CD4-positive, alpha-beta memory T cell (primary cell): Measurements from ENCODE around the gene EIF6. TPM values are rescaled to one million over a fixed set of nuclear protein-coding genes. Genes with fewer than 3 reads are reported as not detected.
A peak's percentile ranks its signal among the peaks of the same experiment; 100 is the strongest.

Experiments used
- CTCF ChIA-PET: fragments of 350-600 bp; sonication (Branson Sonifier 250); formaldehyde crosslinking; loops from one replicate; lab custom pipeline; 2021; ENCODE audit warnings: inconsistent platforms; ENCODE audit not compliant: partially characterized antibody; lab: Charles Lee
- POLR2A ChIA-PET: fragments of 350-600 bp; sonication (Branson Sonifier 250); formaldehyde crosslinking; loops from one replicate; lab custom pipeline; 2021; ENCODE audit not compliant: partially characterized antibody; lab: Charles Lee
- DNase-seq, 5 donors: peaks; one replicate each; pipeline versions ENCODE4 v3.0.0 to v3.0.0-alpha.2; 2020 to 2022; ENCODE audit warnings: mixed read lengths in 1 of 5
- H3K27ac ChIP-seq: one replicate; pipeline ENCODE4 v1.7.0; 2013; ENCODE audit warnings: low read depth, low read length
- H3K27me3 ChIP-seq: 2 replicates; pipeline ENCODE4 v1.7.0; 2013; ENCODE audit warnings: mild to moderate bottlenecking, low read length, moderate library complexity; ENCODE audit not compliant: insufficient read depth
- H3K36me3 ChIP-seq: 2 replicates; pipeline ENCODE4 v1.7.0; 2013; ENCODE audit warnings: mild to moderate bottlenecking, low read length, moderate library complexity; ENCODE audit not compliant: insufficient read depth
- H3K4me1 ChIP-seq: 2 replicates; pipeline ENCODE4 v1.7.0; 2013; ENCODE audit warnings: mild to moderate bottlenecking, low read length, moderate library complexity; ENCODE audit not compliant: insufficient read depth
- H3K4me3 ChIP-seq, 2 donors: one replicate each; pipeline ENCODE4 v1.7.0; 2013; ENCODE audit warnings: low read length in 2 of 2, mild to moderate bottlenecking in 1 of 2
- H3K9me3 ChIP-seq, 2 donors: one replicate each; pipeline ENCODE4 v1.7.0; 2013; ENCODE audit warnings: low read length in 2 of 2, control low read depth in 1 of 2; ENCODE audit not compliant: control insufficient read depth in 1 of 2
- H3K27ac Mint-ChIP-seq, 7 donors: one replicate each; pipeline ENCODE4 v1.8.0; 2020 to 2021; ENCODE audit warnings: mixed read lengths in 7 of 7, mild to moderate bottlenecking in 6 of 7, inconsistent platforms in 3 of 7, moderate library complexity in 3 of 7
- H3K27me3 Mint-ChIP-seq, 2 donors: one replicate each; pipeline ENCODE4 v1.8.0; 2020 to 2021; ENCODE audit warnings: mixed read lengths in 2 of 2
- H3K36me3 Mint-ChIP-seq, 2 donors: one replicate each; pipeline ENCODE4 v1.8.0; 2020 to 2021; ENCODE audit warnings: mixed read lengths in 2 of 2, inconsistent platforms in 1 of 2, mild to moderate bottlenecking in 1 of 2
- H3K4me1 Mint-ChIP-seq, 4 donors: one replicate each; pipeline ENCODE4 v1.8.0; 2020 to 2021; ENCODE audit warnings: mixed read lengths in 4 of 4, mild to moderate bottlenecking in 1 of 4
- H3K4me3 Mint-ChIP-seq, 8 donors: one replicate each; pipeline ENCODE4 v1.8.0; 2020 to 2021; ENCODE audit warnings: mixed read lengths in 8 of 8, mild to moderate bottlenecking in 7 of 8, moderate library complexity in 6 of 8, inconsistent platforms in 3 of 8
- H3K9me3 Mint-ChIP-seq, 8 donors: one replicate each; pipeline ENCODE4 v1.8.0; 2020 to 2021; ENCODE audit warnings: mixed read lengths in 8 of 8, mild to moderate bottlenecking in 5 of 8, inconsistent platforms in 3 of 8, moderate library complexity in 1 of 8
- intact Hi-C: fragments of 100-400 bp; cut with micrococcal nuclease; formaldehyde crosslinking; loops from one replicate; pipeline ENCODE4 v1.15.1; 2023
- polyA plus RNA-seq, 2 donors: library from polyadenylated mRNA; unstranded; fragments of 300-500 nt; fragmentation: Illumina TruSeq; gene quantifications; one replicate each; pipeline ENCODE4 v1.2.3, GENCODE V29; 2021
- total RNA-seq, 2 experiments: library from RNA; stranded (reverse); gene quantifications; one replicate each; pipeline ENCODE4 v1.2.3, GENCODE V29; 2021

Gene EIF6
- total and polyA plus RNA-seq, 4 experiments from 2014 or later, result 44.0 to 189 (median 100) TPM

- DNase-seq, result no peak
- no peaks in the 10 kb centered on the region for H3K27me3 ChIP-seq
- Mint-ChIP-seq H3K27ac (peak overlapping the region in 1 of 7 donors; percentile 36), H3K4me3 (no peak overlapping the region), H3K27me3 (peaks cover 0 to 5% of the 10 kb centered on the region in 2 donors), H3K36me3 (no peaks in the 10 kb centered on the region), H3K4me1 (peaks cover 3 to 10% (median 5%) of the 10 kb centered on the region in 4 donors), H3K9me3 (no peaks in the 10 kb centered on the region)
- H3K4me3 ChIP-seq, result no peak overlapping the region
- no peak overlapping the region for H3K27ac ChIP-seq
- POLR2A ChIA-PET, result no interaction called here
- CTCF ChIA-PET, result interaction anchor here (0.9 to 1.2 kb wide), 3 partner anchors 21 to 155 kb away, joined by 3 read pairs; no protein-coding TSS in a partner anchor
- no peaks in the 10 kb centered on the region for H3K36me3 ChIP-seq
- H3K9me3 ChIP-seq, result no peaks in the 10 kb centered on the region
- intact Hi-C loops, result no loop called here
- peaks cover 6% of the 10 kb centered on the region for H3K4me1 ChIP-seq
Measured at GRCh38 chr20:35299780-35300179, 15.2 kb upstream of the EIF6 start.

GRCh38 chr20:35298264-35298663, 13.7 kb upstream of the EIF6 start:
- no peaks in the 10 kb centered on the region for H3K4me1 ChIP-seq
- no peaks in the 10 kb centered on the region for H3K36me3 ChIP-seq
- no peaks in the 10 kb centered on the region for H3K9me3 ChIP-seq
- Mint-ChIP-seq H3K27me3 (peaks cover 3 to 8% of the 10 kb centered on the region in 2 donors), H3K9me3 (no peaks in the 10 kb centered on the region), H3K27ac (no peak overlapping the region), H3K4me1 (no peaks in the 10 kb centered on the region), H3K36me3 (no peaks in the 10 kb centered on the region), H3K4me3 (no peak overlapping the region)
- intact Hi-C loops, result no loop called here
- H3K27me3 ChIP-seq, result no peaks in the 10 kb centered on the region
- POLR2A ChIA-PET, result no interaction called here
- no peak for DNase-seq
- no peak overlapping the region for H3K27ac ChIP-seq
- H3K4me3 ChIP-seq, result no peak overlapping the region
- CTCF ChIA-PET, result no interaction called here

DNA sequence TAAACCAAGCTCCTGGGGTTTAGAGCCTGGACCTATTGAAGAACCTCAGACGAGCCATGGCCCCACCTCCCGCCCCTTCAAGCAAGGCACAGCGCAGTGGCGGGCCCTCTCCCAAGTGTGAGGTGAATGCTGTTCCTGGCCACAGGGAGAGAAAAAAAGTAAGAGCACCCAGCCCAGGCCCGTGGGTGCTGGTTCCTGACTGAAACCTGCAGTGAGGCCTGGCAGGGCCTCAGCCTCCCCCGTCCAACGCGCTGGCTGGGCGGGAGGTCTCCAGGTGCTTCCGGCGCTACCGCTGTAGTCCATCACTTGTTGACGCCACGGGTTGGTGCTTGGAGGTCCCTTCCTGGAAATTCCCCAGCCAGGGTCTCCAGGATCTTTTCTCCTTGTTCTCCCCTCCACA, 13.2 kb upstream of the EIF6 start:
- POLR2A ChIA-PET, result no interaction called here

DNA sequence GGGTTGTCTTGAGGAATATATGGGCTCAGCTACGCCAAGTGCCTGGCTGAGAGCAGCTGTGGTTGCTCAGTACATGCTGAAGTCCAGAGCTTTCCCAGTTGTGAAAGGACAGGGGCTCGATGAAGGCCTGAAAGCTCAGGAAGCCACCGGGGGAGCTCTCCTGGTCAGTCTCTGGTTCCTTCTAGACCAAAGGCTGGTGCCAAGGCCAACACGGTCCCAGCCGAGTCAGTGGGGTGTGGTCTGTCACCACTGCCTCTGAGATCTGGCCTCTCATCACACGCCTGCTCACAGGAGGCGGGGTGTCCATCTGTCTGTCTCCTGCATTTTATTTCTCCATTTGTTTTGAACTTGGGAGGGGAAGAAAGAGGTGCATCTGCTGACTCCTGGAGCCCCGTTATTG, 12.6 kb upstream of the EIF6 start:
- DNase-seq, result no peak
- H3K9me3 ChIP-seq, result no peaks in the 10 kb centered on the region
- no peak overlapping the region for H3K27ac ChIP-seq
- no peaks in the 10 kb centered on the region for H3K36me3 ChIP-seq
- Mint-ChIP-seq H3K9me3 (no peaks in the 10 kb centered on the region), H3K4me3 (no peak overlapping the region), H3K27ac (no peak overlapping the region), H3K4me1 (no peaks in the 10 kb centered on the region), H3K36me3 (no peaks in the 10 kb centered on the region), H3K27me3 (peaks cover 3 to 8% of the 10 kb centered on the region in 2 donors)
- POLR2A ChIA-PET, result no interaction called here
- no peaks in the 10 kb centered on the region for H3K27me3 ChIP-seq
- CTCF ChIA-PET, result interaction anchor here (1.4 kb wide), 1 partner anchor 142 kb away, joined by 3 read pairs; no protein-coding TSS in a partner anchor
- no peaks in the 10 kb centered on the region for H3K4me1 ChIP-seq
- no peak overlapping the region for H3K4me3 ChIP-seq
- intact Hi-C loops, result no loop called here

More for the DNA sequence above, 13.2 kb upstream of the EIF6 start:
- no peaks in the 10 kb centered on the region for H3K9me3 ChIP-seq
- Mint-ChIP-seq H3K27ac (no peak overlapping the region), H3K4me1 (no peaks in the 10 kb centered on the region), H3K9me3 (no peaks in the 10 kb centered on the region), H3K27me3 (peaks cover 3 to 8% of the 10 kb centered on the region in 2 donors), H3K36me3 (no peaks in the 10 kb centered on the region), H3K4me3 (no peak overlapping the region)
- intact Hi-C loops, result no loop called here
- H3K36me3 ChIP-seq, result no peaks in the 10 kb centered on the region
- H3K27ac ChIP-seq, result no peak overlapping the region
- CTCF ChIA-PET, result interaction anchor here (1.4 kb wide), 1 partner anchor 141 kb away, joined by 3 read pairs; no protein-coding TSS in a partner anchor
- no peaks in the 10 kb centered on the region for H3K4me1 ChIP-seq
- no peak for DNase-seq
- no peaks in the 10 kb centered on the region for H3K27me3 ChIP-seq
- H3K4me3 ChIP-seq, result no peak overlapping the region

DNA sequence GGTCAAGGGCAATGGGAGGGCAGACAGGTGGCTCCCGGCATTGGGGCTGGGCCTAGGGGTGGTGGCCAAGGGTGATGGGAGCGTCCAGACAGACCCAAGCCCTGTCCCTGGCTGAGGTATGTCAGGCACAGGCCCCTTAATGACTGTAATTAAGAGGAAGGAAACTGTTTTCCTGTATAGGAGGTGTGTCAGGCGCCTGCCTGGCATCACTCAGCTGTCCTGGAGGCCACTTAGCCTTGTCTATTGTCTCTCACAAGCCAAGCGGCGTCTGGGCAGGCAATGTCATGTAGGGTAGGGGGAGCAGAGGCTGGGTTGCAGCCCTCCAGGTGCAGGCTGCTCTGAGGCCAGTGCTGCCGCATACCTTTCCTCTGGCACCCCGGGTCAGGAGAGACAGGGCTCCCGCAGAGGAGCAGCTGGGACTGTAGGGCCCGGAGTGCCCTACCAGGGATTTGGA, 11.6 kb upstream of the EIF6 start:
- Mint-ChIP-seq H3K27ac (no peak overlapping the region), H3K27me3 (peaks cover 3 to 8% of the 10 kb centered on the region in 2 donors), H3K4me3 (no peak overlapping the region), H3K36me3 (no peaks in the 10 kb centered on the region), H3K9me3 (no peaks in the 10 kb centered on the region), H3K4me1 (no peaks in the 10 kb centered on the region)
- Histone ChIP-seq H3K4me1 (no peaks in the 10 kb centered on the region), H3K9me3 (no peaks in the 10 kb centered on the region), H3K36me3 (no peaks in the 10 kb centered on the region), H3K27ac (no peak overlapping the region), H3K4me3 (no peak overlapping the region), H3K27me3 (no peaks in the 10 kb centered on the region)
- intact Hi-C loops, result no loop called here
- CTCF ChIA-PET, result no interaction called here
- POLR2A ChIA-PET, result no interaction called here
- DNase-seq, result no peak

DNA sequence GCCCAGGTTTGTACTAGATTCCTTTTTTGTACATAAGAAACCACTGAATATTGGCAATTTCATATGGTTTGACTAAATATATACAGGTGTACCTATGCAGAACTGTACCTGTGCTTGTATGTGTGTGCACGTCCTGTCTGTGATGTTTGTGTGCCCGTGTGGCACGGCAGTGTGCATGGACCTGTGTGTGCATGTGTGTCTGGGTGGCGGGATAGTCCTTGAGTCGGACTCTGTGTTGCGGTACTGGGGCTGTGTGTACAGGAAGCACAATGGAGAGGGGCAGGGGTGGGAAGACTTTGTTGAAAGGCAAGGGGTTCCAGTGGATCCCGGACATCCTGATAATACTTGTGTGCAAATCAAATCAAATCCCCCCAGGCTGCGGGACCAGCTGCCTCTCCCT, 11.1 kb upstream of the EIF6 start:
- POLR2A ChIA-PET, result no interaction called here
- H3K27ac ChIP-seq, result no peak overlapping the region
- no peak for DNase-seq
- H3K27me3 ChIP-seq, result no peaks in the 10 kb centered on the region
- no peaks in the 10 kb centered on the region for H3K36me3 Mint-ChIP-seq
- intact Hi-C loops, result no loop called here
- H3K9me3 ChIP-seq, result no peaks in the 10 kb centered on the region
- CTCF ChIA-PET, result interaction anchor here (1.6 to 5.8 kb wide), 2 partner anchors 8 to 10 kb away, joined by 5 to 27 read pairs; no protein-coding TSS in a partner anchor
- no peaks in the 10 kb centered on the region for H3K9me3 Mint-ChIP-seq
- H3K4me3 Mint-ChIP-seq, result no peak overlapping the region
- no peaks in the 10 kb centered on the region for H3K4me1 ChIP-seq
- no peaks in the 10 kb centered on the region for H3K36me3 ChIP-seq
- H3K4me1 Mint-ChIP-seq, result no peaks in the 10 kb centered on the region
- no peak overlapping the region for H3K27ac Mint-ChIP-seq
- H3K4me3 ChIP-seq, result no peak overlapping the region
- peaks cover 3 to 8% of the 10 kb centered on the region in 2 donors for H3K27me3 Mint-ChIP-seq

DNA sequence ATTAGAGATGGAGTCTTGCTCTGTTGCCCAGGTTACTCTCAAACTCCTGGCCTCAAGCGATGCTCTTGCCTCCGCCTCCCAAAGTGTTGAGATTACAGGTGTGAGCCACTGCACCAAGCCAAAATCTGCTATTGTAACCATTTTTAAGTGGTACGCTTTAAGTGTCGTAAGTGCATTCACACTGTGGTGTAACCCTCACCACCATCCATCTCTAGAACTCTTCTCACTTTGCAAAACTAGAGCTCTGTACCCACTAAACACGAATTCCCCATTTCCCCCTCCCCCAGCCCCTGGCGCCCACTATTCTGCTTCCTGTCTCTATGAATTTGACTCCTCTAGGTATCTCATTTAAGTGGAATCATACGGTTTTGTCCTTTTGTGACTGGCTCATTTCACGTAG, 10.5 kb upstream of the EIF6 start:
- CTCF ChIA-PET, result interaction anchor here (1.6 to 5.8 kb wide), 2 partner anchors 8 to 11 kb away, joined by 5 to 27 read pairs; no protein-coding TSS in a partner anchor
- intact Hi-C loops, result no loop called here
- H3K4me3 ChIP-seq, result no peak overlapping the region
- Mint-ChIP-seq H3K27ac (no peak overlapping the region), H3K4me3 (no peak overlapping the region), H3K36me3 (no peaks in the 10 kb centered on the region), H3K27me3 (peaks cover 3 to 8% of the 10 kb centered on the region in 2 donors), H3K4me1 (no peaks in the 10 kb centered on the region), H3K9me3 (no peaks in the 10 kb centered on the region)
- POLR2A ChIA-PET, result no interaction called here
- no peaks in the 10 kb centered on the region for H3K36me3 ChIP-seq
- no peak for DNase-seq
- H3K4me1 ChIP-seq, result no peaks in the 10 kb centered on the region
- no peak overlapping the region for H3K27ac ChIP-seq
- no peaks in the 10 kb centered on the region for H3K9me3 ChIP-seq
- no peaks in the 10 kb centered on the region for H3K27me3 ChIP-seq
